22Rv1 (cell line): Measurements from ENCODE around the gene FAM120A.

Experiments used
- H3K27ac ChIP-seq: fragments of 450-650 bp; 2 replicates; pipeline ENCODE4 v1.5.1; 2017
- CTCF ChIP-seq: fragments of 450-650 bp; IDR thresholded peaks from 2 replicates; pipeline ENCODE4 v1.5.1; 2017; ENCODE audit warnings: mild to moderate bottlenecking
- ZFX ChIP-seq: fragments of 450-650 bp; IDR thresholded peaks from 2 replicates; pipeline ENCODE4 v1.6.1; 2017; ENCODE audit warnings: antibody characterized with exemption, borderline replicate concordance

FAM120A gene

GRCh38 chr9:93465855-93466254 is 14.4 kb downstream of the FAM120A start:
- TF ChIP-seq CTCF, result no peak
- no peak for TF ChIP-seq ZFX
- H3K27ac ChIP-seq, result no peak overlapping the region; the same call in 1 of the 2 replicates

GRCh38 chr9:93466416-93467061 is 15.1 kb downstream of the FAM120A start:
- TF ChIP-seq ZFX (no peak), CTCF (no peak)

GRCh38 chr9:93467062-93467416 is 15.6 kb downstream of the FAM120A start:
- no peak for TF ChIP-seq CTCF
- no peak for TF ChIP-seq ZFX
- peak overlapping the region; percentile 5; the same call in 1 of the 2 replicates for H3K27ac ChIP-seq

More at GRCh38 chr9:93466416-93467061, 15.1 kb downstream of the FAM120A start:
- H3K27ac ChIP-seq, result peak overlapping the region; percentile 5; the same call in 1 of the 2 replicates

- peak overlapping the region; percentile 5; the same call in 1 of the 2 replicates for H3K27ac ChIP-seq
- TF ChIP-seq ZFX (no peak), CTCF (no peak)
Observed at GRCh38 chr9:93467462-93467861, 16.0 kb downstream of the FAM120A start.

GRCh38 chr9:93468763-93469456 is 17.4 kb downstream of the FAM120A start:
- TF ChIP-seq ZFX, result no peak
- TF ChIP-seq CTCF, result no peak
- H3K27ac ChIP-seq, result no peak overlapping the region

GRCh38 chr9:93470391-93470790 is 18.9 kb downstream of the FAM120A start:
- H3K27ac ChIP-seq, result no peak overlapping the region
- TF ChIP-seq CTCF (no peak), ZFX (no peak)

- TF ChIP-seq CTCF, result no peak
- TF ChIP-seq ZFX, result no peak
Observed at GRCh38 chr9:93471124-93471523, 19.6 kb downstream of the FAM120A start.

More at GRCh38 chr9:93471124-93471523, 19.6 kb downstream of the FAM120A start:
- H3K27ac ChIP-seq, result no peak overlapping the region
